GM19193 (cell line): ENCODE measurements around the gene CADM4.

Experiments
- POLR2A ChIP-seq: IDR thresholded peaks from 4 replicates; pipeline ENCODE4 v1.6.1; 2011; ENCODE audit not compliant: insufficient read depth, insufficient read length; ENCODE audit errors: extremely low read depth

CADM4 gene

GRCh38 chr19:43606569-43607229, 33.0 kb downstream of the CADM4 start:
- no peak for TF ChIP-seq POLR2A

GRCh38 chr19:43605875-43606568, 33.6 kb downstream of the CADM4 start:
- TF ChIP-seq POLR2A, result no peak

DNA sequence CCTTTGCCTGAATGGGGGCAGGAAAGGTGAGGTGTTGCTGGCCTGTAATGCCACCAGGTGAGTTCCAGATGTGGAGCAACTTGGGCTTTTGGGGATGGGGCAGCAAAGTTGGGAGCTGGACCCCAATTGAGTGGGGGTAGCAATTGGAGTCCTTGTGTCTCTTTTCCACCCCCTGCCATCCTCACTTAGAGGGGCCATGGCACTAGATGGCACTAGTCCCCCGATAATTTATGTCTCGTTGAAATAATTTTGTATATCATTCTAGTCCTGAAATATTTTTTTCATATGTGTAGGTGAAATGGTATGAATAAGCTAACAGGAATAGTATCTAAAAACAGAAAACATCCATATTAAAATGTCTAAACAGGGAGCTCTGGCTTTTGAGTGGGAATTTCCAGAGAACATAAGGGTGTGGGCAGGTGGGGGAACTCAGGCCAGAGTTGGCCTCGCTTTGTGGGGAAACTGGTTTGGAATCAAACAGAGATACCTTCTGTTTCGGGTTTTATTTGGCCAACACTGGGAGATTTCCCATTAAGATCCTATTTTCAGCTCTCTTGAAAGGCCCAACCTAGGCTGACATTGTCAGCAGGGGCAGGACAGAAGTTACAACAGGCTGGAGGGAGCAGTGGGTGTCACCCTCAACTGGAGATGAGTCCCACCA, 39.9 kb downstream of the CADM4 start:
- no peak for TF ChIP-seq POLR2A

- TF ChIP-seq POLR2A, result no peak
These were observed 41.0 kb downstream of the CADM4 start for GRCh38 chr19:43598445-43599240.

DNA sequence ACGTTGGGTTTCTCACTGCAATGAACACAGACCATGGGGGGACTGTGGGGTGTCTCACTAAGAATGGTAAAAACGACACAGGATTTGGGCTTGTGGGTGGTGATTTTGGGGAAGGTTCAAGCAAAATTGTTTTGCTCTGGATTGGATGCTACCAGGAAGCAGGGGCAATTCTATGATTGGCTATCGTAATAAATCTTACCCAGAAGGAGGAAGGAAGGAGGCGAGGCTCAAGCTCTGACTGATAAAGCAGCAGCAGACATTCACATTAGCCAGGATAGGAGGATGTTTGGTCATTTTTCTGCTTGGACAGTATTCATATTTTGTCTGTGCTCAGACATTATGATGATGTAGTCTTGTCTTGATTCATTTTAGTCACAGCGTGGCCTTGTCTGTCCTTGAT, 41.8 kb downstream of the CADM4 start:
- no peak for TF ChIP-seq POLR2A

GRCh38 chr19:43596842-43597461, 42.7 kb downstream of the CADM4 start:
- TF ChIP-seq POLR2A, result no peak

- TF ChIP-seq POLR2A, result peak; percentile 65
These were observed 43.4 kb downstream of the CADM4 start, which contains the start of the genes IRGQ and ZNF576 for GRCh38 chr19:43595999-43596841. Gene IRGQ, minus strand, starts transcription at chr19:43596134. Its CDS starts 796 bp downstream, at chr19:43595338. Gene ZNF576, plus strand, starts transcription at chr19:43596595. Its CDS starts 514 bp downstream, at chr19:43597109.

- no peak for TF ChIP-seq POLR2A
These were observed 44.0 kb downstream of the CADM4 start for GRCh38 chr19:43595605-43595998.

- TF ChIP-seq POLR2A, result no peak
These were observed 44.7 kb downstream of the CADM4 start for GRCh38 chr19:43594710-43595604.

GRCh38 chr19:43594081-43594697, 45.5 kb downstream of the CADM4 start:
- TF ChIP-seq POLR2A, result no peak

GRCh38 chr19:43592800-43593350, 46.8 kb downstream of the CADM4 start:
- no peak for TF ChIP-seq POLR2A

- no peak for TF ChIP-seq POLR2A
These were observed 47.5 kb downstream of the CADM4 start for GRCh38 chr19:43591904-43592772.

- no peak for TF ChIP-seq POLR2A
These were observed 50.0 kb downstream of the CADM4 start for GRCh38 chr19:43589678-43590077.
